SW 1271 (cell line): ENCODE results near the gene C9orf57.
"Not testable (repeated sequence)": the region's sequence is repeated elsewhere in the genome, so short reads cannot be mapped to it uniquely, and the experiment has no call there.

Experiments used
- DNase-seq, 2 experiments: peaks; one replicate each; lab custom pipeline; 2025; lab: John Stamatoyannopoulos, UW

The C9orf57 gene

GRCh38 chr9:72023596-72023995 lies 36.8 kb downstream of the C9orf57 start:
- no peak for DNase-seq

DNA sequence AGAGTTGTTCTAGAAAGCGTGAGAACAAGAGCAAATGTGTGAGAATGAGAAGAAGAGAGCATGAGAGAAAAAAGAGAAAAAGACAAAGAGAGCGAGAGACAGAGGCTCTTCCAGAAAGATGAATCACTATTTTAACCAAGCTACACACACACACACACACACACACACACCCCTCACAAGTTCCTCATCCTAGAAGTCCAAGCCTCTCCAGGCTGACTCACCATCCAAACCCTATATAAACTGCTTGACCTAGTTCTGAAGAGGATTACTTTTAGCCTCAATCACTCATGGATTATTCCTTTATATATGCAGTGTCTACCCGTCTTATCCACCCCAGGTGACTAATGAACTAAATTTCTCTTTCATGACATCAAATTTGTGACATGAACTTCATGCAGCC lies 37.6 kb downstream of the C9orf57 start:
- no peak for DNase-seq

DNA sequence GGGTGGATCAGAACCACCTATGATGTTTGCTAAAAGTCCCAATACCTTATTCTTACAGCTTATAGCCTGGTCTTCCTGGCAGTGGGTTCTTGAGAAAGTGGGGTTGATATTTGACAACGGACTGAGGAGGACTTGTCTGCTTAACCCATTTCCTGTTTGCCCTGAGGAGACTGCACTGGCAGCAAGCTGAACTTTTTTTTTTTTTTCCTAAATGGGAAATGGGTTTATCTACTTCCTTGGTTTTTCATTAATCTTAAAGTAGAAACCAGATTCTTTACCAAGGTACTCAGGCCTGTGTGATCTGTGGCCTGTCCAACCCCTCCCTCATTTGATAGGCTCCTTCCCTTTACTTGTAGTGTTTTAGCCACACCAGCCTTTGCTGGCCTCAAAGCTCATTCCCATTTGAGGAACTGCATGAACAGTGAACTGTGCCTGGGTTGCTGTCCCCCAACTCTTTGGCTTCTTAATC lies 47.1 kb downstream of the C9orf57 start:
- no peak for DNase-seq

DNA sequence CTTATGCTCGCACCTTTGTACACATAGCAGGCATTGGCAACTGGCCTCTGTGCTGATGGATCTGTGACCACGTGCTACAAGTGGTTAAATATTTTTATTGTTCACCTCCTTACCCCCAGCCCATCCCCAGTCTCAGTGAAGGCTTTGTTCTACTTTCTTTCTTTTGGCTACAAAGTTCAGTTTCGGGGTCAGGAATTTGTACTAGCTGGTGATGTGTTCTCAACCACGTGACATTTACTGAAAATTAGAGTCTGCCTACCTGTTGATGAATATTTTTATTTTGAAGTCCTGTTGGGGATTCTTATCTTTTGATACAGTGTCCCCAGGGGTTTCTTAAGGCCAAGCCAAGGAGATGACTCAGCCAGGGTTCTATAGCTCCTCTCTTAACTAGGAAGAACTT lies 47.8 kb downstream of the C9orf57 start:
- no peak for DNase-seq

DNA sequence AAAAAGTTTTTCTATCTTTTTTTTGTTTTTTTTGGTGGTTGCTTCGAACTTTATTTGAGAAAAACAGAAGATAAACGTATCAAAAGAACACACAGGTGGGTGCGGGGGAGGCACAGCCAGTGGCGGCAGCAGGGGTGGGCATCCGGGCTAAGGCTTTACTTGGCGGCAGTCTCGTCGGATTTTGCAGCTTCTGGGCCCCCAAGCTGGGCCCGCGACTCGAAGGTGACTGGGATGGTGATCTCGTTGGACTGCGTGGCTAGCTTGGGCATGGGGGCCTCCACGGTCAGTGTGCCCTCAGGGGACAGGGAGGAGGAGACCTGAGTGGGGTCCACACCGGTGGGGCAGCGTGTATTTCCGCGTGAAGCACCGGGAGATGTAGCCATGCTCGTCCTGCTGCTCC lies 52.7 kb downstream of the C9orf57 start:
- not testable (repeated sequence) for DNase-seq

GRCh38 chr9:72006501-72006900 lies 53.9 kb downstream of the C9orf57 start:
- no peak for DNase-seq

DNA sequence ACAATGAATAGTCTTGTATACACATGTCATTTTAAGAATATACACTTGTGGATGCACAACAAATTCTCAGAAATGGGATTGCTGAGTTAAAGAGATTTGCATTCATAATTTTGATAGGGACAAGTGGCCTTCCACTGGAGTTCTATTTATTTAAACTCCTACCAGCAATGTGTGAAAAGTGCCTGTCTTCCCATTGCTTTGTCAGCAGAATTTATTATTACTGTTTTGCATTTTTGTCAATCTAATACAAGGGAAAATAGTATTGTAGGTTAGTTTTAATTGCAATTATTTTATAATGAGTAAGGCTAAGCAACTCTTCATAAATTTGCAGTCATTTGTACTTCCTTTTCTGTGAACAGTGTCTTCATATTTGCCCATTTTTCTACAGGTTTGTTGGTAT lies 55.0 kb downstream of the C9orf57 start:
- DNase-seq = no peak
